ENCODE measurements around the gene FOXJ3.

FOXJ3 gene

GRCh38 chr1:42183210-42183956, 151.7 kb downstream of the FOXJ3 start:
- TF ChIP-seq FOXP2 (optimal IDR thresholded peaks at IDR 0.05; ENCODE audit: control extremely low read depth, extremely low read length, insufficient read depth) (no peak), POLR2AphosphoS5 (IDR thresholded peaks at IDR 0.05; ENCODE audit: borderline replicate concordance, low read depth, low read length) (no peak), EZH2 (IDR thresholded peaks at IDR 0.05) (no peak)
- peaks cover 11% of the 10 kb centered on the region; the same call in 1 of the 2 replicates for H3K36me3 ChIP-seq (ENCODE audit: insufficient read depth, low read length)
- DNase-seq (ENCODE audit: low read depth, low spot score): no peak

DNA sequence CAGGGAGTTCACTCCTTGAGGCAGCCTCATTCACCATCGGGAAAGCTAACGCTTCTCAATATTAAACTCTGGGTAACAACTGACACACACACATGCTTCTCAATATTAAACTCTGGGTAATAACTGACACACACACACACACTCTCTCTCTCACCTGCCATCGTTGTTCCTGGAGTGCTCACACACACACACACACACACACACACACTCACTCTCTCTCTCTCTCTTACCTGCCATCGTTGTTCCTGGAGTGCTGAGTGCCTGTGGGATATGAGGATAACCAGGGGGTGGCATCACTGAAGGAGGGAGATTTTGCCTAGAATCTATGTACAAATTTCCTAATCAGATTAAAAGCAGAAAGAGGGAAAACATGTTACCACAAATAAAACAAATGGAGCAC, 153.3 kb downstream of the FOXJ3 start:
- DNase-seq (ENCODE audit: low read depth, low spot score): no peak
- Histone ChIP-seq H3K9me3 (ENCODE audit: low read depth, low read length) (no peaks in the 10 kb centered on the region), H3K36me3 (ENCODE audit: insufficient read depth, low read length) (peaks cover 10% of the 10 kb centered on the region; the same call in 1 of the 2 replicates), H3K4me3 (no peak overlapping the region), H3K9ac (ENCODE audit: insufficient read length) (no peak overlapping the region), H3K27ac (no peak overlapping the region)
- no peak for TF ChIP-seq POLR2AphosphoS5 (IDR thresholded peaks at IDR 0.05; ENCODE audit: borderline replicate concordance, low read depth, low read length)
- TF ChIP-seq FOXP2 (optimal IDR thresholded peaks at IDR 0.05; ENCODE audit: control extremely low read depth, extremely low read length, insufficient read depth): no peak
- TF ChIP-seq EZH2 (IDR thresholded peaks at IDR 0.05): no peak

More at GRCh38 chr1:42183210-42183956, 151.7 kb downstream of the FOXJ3 start:
- no peak overlapping the region for H3K4me3 ChIP-seq
- H3K9me3 ChIP-seq (ENCODE audit: low read depth, low read length): no peaks in the 10 kb centered on the region
- H3K9ac ChIP-seq (ENCODE audit: insufficient read length): no peak overlapping the region
- no peak overlapping the region for H3K27ac ChIP-seq

DNA sequence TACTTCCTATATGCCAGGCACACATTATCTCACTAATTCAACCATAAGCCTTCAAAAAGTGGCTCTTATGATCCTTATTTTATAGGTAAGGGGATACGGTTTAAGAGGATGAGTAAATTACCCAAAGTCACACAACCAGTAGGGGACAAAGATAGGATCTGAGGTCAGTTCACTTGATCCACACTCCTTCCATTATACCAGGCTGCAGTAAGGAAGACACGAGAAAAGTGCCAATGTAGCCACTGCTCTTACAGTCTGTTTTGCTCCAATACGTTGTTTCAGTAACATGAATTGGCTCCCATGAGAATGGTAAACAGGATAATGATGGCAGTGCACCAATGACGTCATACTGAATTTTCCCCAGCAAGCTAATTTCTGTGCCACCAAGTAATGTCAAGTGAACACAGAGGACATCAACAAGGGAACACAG, 155.1 kb downstream of the FOXJ3 start:
- Histone ChIP-seq H3K36me3 (ENCODE audit: insufficient read depth, low read length) (peaks cover 6% of the 10 kb centered on the region; the same call in 1 of the 2 replicates), H3K4me3 (no peak overlapping the region), H3K9me3 (ENCODE audit: low read depth, low read length) (no peaks in the 10 kb centered on the region), H3K27ac (no peak overlapping the region), H3K9ac (ENCODE audit: insufficient read length) (no peak overlapping the region)
- DNase-seq (ENCODE audit: low read depth, low spot score): no peak
- TF ChIP-seq FOXP2 (optimal IDR thresholded peaks at IDR 0.05; ENCODE audit: control extremely low read depth, extremely low read length, insufficient read depth): no peak
- TF ChIP-seq POLR2AphosphoS5 (IDR thresholded peaks at IDR 0.05; ENCODE audit: borderline replicate concordance, low read depth, low read length): no peak
- no peak for TF ChIP-seq EZH2 (IDR thresholded peaks at IDR 0.05)

DNA sequence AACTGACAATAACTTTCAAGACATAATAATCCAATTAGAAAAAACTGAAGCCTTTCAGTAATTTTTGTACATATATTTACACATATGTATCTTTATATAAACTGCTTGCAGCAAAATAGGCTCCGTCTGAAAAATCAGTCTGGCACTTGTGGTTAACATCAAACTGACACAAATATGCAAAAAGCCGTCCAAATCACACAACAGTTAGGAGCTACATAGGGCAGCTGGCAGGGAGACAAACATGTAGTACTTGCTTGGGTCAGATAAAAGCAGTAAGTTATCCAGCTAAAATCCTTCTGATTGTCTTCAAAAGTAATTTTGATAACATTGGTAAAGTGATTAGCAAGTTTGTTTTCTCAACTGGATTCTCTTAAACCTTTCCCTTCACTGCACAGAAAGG, 155.8 kb downstream of the FOXJ3 start:
- no peaks in the 10 kb centered on the region for H3K9me3 ChIP-seq (ENCODE audit: low read depth, low read length)
- no peak for DNase-seq (ENCODE audit: low read depth, low spot score)
- no peak overlapping the region; the same call in 1 of the 2 replicates for H3K27ac ChIP-seq
- peaks cover 6% of the 10 kb centered on the region; the same call in 1 of the 2 replicates for H3K36me3 ChIP-seq (ENCODE audit: insufficient read depth, low read length)
- no peak overlapping the region for H3K9ac ChIP-seq (ENCODE audit: insufficient read length)
- no peak overlapping the region for H3K4me3 ChIP-seq
- TF ChIP-seq FOXP2 (optimal IDR thresholded peaks at IDR 0.05; ENCODE audit: control extremely low read depth, extremely low read length, insufficient read depth): no peak
- TF ChIP-seq EZH2 (IDR thresholded peaks at IDR 0.05): no peak

- H3K9ac ChIP-seq (ENCODE audit: insufficient read length): no peak overlapping the region
- no peak for TF ChIP-seq EZH2 (IDR thresholded peaks at IDR 0.05)
- no peak for TF ChIP-seq FOXP2 (optimal IDR thresholded peaks at IDR 0.05; ENCODE audit: control extremely low read depth, extremely low read length, insufficient read depth)
- no peak for TF ChIP-seq POLR2AphosphoS5 (IDR thresholded peaks at IDR 0.05; ENCODE audit: borderline replicate concordance, low read depth, low read length)
- H3K4me3 ChIP-seq: no peak overlapping the region
- no peak overlapping the region for H3K27ac ChIP-seq
- DNase-seq (ENCODE audit: low read depth, low spot score): no peak
- H3K9me3 ChIP-seq (ENCODE audit: low read depth, low read length): no peaks in the 10 kb centered on the region
- peaks cover 6% of the 10 kb centered on the region; the same call in 1 of the 2 replicates for H3K36me3 ChIP-seq (ENCODE audit: insufficient read depth, low read length)
These were observed 156.8 kb downstream of the FOXJ3 start for GRCh38 chr1:42178249-42178648.

- TF ChIP-seq FOXP2 (optimal IDR thresholded peaks at IDR 0.05; ENCODE audit: control extremely low read depth, extremely low read length, insufficient read depth) (no peak), POLR2AphosphoS5 (IDR thresholded peaks at IDR 0.05; ENCODE audit: borderline replicate concordance, low read depth, low read length) (no peak), EZH2 (IDR thresholded peaks at IDR 0.05) (no peak)
- no peaks in the 10 kb centered on the region for H3K9me3 ChIP-seq (ENCODE audit: low read depth, low read length)
- H3K4me3 ChIP-seq: no peak overlapping the region
- H3K27ac ChIP-seq: no peak overlapping the region
- no peak overlapping the region for H3K9ac ChIP-seq (ENCODE audit: insufficient read length)
- DNase-seq (ENCODE audit: low read depth, low spot score): no peak
- H3K36me3 ChIP-seq (ENCODE audit: insufficient read depth, low read length): peaks cover 6% of the 10 kb centered on the region; the same call in 1 of the 2 replicates
These were observed 157.5 kb downstream of the FOXJ3 start for GRCh38 chr1:42177541-42177981.

DNA sequence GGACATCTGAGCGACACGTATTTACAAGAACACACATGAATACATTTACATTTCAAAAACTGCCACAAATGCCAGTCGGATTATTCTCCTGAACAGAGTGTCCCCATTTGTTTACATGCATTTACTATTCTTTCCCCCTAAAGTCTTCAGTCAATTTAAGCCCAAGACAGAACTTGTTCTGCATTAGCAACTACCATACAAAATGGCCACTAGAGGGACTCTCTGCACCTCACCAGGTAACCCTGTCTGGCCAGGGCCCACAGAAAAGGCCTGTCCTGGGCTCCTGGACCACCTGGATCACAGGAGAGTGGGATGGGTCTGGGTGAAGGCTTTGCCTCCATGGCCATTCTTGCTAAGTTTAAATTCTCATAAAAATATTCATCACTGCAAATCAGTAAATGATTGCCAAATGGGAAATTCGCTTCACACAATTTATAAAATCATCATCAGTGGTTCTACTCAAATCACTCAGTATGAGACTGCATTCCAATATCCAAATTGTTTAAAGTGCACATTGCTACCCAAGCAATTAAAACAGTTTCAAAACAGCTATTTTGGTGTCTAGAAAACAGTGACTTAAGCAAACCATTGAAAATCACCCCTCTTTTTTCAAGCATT, 158.0 kb downstream of the FOXJ3 start:
- Histone ChIP-seq H3K36me3 (ENCODE audit: insufficient read depth, low read length) (peaks cover 6% of the 10 kb centered on the region; the same call in 1 of the 2 replicates), H3K9ac (ENCODE audit: insufficient read length) (no peak overlapping the region), H3K4me3 (no peak overlapping the region), H3K9me3 (ENCODE audit: low read depth, low read length) (no peaks in the 10 kb centered on the region), H3K27ac (no peak overlapping the region)
- DNase-seq (ENCODE audit: low read depth, low spot score): no peak
- TF ChIP-seq FOXP2 (optimal IDR thresholded peaks at IDR 0.05; ENCODE audit: control extremely low read depth, extremely low read length, insufficient read depth) (no peak), POLR2AphosphoS5 (IDR thresholded peaks at IDR 0.05; ENCODE audit: borderline replicate concordance, low read depth, low read length) (no peak), EZH2 (IDR thresholded peaks at IDR 0.05) (no peak)

GRCh38 chr1:42175314-42176054, 159.6 kb downstream of the FOXJ3 start:
- no peak overlapping the region for H3K27ac ChIP-seq
- H3K36me3 ChIP-seq (ENCODE audit: insufficient read depth, low read length): 0 out of 2 replicates have a peak, but pooled peaks cover 2% of the 10 kb centered on the region
- no peak overlapping the region for H3K4me3 ChIP-seq
- no peak for DNase-seq (ENCODE audit: low read depth, low spot score)
- H3K9ac ChIP-seq (ENCODE audit: insufficient read length): no peak overlapping the region
- H3K9me3 ChIP-seq (ENCODE audit: low read depth, low read length): no peaks in the 10 kb centered on the region
- TF ChIP-seq EZH2 (IDR thresholded peaks at IDR 0.05): no peak
- TF ChIP-seq POLR2AphosphoS5 (IDR thresholded peaks at IDR 0.05; ENCODE audit: borderline replicate concordance, low read depth, low read length): no peak
- no peak for TF ChIP-seq FOXP2 (optimal IDR thresholded peaks at IDR 0.05; ENCODE audit: control extremely low read depth, extremely low read length, insufficient read depth)
